HG02885 (cell line): ENCODE results near the gene SPTLC3.

Experiments
- ATAC-seq: cut with Tn5 transposase; IDR thresholded peaks from one replicate; pipeline ENCODE4 v1.9.1; 2021; ENCODE audit warnings: mild to moderate bottlenecking; ENCODE audit not compliant: unreplicated experiment, poor library complexity

SPTLC3 gene

DNA sequence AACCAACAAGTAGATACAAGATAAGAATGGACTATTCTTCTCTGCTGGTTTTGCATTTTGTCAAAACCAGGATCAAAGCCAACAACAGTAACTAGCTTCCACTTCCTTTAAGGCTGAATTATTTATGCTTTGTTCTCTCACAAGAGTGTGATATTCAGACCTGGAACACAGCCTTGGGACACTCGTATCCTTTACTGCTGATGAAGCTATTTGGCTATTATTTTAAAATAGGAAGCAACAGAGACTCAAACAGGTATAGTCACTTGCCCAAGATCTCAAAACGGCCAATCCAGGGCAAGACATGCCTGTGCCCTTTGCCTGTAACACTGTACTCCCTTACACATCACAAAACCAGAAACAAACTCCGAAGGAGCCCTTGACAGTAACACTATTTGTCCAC lies 19.9 kb downstream of the SPTLC3 start:
- no peak for ATAC-seq

DNA sequence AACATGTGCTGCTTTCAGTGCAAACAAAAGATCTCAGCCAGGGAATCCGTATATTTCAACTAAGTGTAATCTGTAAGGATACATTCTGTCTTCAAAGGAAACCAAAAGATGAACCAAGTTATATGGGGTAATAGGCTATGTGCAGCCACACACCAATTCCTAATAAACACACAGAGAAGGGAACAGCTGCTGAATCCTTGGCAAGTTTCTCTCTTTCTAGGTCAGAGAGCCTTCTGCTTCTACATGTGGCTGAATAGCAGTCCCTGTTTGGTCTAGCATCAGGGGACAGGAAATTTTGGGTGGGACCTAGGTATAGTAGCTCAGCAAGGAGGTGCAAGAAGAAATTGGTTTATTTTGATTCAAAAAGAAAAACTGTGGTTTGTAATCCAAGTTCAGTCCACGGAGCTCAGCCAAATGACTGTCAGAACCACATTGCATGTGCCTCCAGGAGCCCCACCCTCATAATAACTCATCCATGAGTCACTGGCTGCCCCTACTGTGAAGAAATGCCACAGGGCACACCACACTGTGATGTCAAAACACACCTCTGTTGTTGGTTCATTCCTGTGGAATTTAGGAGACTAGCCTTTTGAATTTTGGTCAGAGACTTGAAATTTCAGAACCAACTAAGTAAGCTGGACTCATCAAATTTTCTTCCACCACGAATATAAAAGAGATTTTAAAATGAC lies 21.1 kb downstream of the SPTLC3 start:
- ATAC-seq, result no peak

DNA sequence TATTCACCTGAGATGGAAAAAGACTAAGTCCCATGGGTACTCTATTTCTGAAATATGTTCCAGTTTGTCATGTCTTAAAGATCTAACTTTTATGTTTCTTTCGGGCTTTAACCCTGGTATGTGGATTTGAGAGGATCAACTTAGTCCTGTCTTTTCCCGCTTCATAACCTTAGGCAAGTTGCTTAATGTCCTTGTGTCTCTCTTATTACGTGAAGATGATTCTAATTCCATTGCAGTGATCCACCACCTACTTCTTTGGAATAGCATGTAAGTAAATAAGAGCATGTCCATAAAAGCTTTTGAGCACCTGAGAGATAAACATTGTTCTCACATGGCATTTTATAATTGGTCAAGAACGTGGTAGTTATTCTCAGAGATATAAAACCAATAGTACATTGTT lies 23.0 kb downstream of the SPTLC3 start:
- ATAC-seq, result no peak

DNA sequence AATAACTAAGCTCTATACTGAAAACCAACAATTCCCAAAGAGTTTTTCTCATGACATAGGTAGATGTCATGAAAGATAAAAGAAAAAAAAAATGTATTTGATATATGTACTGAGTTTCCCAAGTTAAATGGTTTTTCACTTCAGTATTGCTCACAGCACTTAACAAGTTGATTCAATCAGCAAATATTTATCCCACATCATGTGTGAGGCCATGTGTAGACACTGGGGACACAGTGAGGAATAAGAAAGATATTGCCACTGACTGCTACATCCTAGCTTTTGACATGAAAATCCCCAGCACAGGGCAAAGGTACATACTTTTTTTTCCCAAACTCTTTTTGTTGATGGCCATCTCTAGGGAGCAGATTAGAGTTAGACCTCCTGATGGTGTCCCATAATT lies 25.3 kb downstream of the SPTLC3 start:
- no peak for ATAC-seq

DNA sequence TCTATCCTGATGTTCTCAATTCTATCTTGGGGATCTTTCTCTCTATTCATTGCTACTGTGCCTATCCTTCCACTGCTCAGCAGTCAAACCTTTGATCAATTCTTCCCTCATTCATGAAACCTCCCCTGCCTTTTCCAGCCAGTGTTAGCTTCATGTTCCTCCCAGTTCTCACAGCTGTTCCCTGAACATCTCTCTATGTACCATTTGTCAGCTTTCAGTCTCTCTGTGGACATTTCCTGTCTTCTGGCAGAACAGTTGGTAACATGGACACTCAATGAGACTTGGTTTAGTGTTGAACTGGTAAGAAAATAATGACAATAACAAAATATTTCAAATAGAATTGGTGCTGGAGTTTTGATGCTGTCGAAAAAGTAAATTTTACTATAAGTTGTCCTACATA lies 26.2 kb downstream of the SPTLC3 start:
- no peak for ATAC-seq

DNA sequence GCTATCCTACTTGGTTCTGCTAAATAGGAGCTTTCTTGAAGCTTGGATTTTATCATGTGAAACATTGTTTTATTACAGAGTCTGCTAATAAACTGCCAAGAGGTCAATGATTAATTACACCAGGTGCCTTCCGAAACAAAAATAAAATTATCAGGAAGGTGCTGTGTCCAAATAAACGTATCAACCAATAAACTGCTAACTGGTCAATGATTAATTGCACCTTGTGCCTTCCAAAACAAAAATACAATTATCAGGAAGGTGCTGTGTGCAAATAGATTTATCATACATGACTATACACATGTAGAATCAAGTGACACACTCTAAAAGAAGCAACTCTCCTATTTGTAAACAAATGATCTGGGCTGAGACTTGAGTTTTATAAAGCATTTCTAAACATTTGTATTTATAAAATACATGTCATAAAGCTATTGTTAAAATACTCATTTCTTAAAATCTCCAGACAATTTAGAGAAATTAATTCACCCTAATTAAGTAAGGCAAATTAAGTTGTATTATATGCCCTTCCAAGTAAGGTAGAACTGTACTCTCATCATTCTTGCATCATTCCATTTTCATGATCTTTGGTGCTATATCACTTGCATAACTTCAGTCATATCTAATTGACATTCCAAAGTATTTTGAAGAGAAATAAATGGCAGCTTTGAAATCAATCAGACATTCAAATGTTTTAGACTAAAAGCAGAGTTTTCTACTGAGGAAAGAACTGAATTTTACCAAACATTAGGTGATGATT lies 26.8 kb downstream of the SPTLC3 start:
- no peak for ATAC-seq

DNA sequence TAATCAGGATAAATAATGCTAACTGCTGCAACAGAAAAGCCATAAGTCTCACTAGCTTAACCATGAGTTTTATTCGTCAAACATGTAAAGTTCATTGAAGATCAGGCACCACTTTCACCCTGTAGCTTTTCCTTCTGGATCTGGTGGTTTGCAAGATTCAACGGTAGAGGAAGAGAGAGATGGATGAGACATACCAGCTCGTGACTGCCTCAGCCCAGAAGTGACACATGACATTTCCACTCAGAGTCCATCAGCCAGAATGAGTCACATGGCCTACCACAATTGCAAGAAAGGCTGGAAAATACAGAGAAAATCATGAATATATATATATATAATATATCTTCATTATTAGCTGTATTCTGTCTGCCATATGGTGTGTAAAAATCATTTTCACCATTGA lies 29.0 kb downstream of the SPTLC3 start:
- ATAC-seq, result no peak

DNA sequence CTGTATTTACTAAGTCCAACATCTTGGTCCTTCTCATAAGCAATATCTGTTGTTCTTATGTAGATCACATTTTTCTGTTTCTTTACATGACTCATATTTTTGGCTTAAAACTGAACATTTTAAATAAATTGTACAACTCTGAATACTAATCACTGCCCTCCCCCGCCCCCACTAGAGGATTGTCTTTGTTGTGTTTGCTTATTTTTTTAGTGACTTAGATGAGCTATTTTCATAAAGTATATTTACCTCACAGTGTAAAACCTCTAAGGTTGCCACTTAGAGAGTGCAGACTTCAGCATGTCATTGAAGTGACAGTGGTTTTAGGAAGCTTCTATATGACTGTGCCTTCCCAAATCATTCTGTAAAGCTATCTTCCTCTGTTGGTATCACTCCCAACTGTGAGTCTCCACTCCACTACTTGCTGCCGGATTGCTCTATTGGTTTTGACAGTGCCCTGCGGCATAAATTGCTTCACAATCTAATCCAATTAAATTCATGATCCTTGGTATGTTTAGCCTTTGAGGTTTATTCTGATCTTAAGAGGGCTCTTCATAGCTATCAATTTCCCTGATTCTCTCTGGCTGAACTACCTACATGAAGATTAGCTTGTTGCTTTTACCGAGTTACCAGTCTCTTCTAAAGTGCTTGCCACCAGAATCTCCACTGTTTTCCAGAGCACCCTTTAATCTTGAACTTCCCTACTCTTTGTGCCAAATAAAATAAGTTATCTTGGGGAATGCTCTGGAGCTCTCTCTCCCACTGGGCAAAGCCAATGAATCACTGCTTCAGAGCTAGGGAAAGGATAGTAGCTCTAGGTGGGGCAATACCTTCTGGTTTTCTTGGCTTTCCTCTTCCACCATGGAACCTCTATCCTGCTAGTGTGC lies 33.0 kb downstream of the SPTLC3 start:
- no peak for ATAC-seq

DNA sequence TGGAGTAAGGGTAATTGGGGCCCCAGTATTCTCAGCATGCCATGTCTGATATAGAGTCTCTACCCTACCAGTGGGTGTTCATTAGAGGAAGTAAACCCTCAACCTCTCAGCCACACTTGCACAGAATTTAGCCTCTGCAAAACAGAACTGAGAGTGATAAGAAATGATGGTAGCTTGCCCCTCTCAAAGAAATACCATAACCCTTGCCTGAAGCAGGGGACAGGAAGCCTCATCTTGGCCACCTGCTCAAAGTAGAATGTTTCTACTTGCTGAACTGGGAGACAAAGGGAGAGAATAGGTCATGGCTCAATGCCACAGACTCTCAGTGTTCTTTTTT lies 33.7 kb downstream of the SPTLC3 start:
- peak; percentile 66 for ATAC-seq

DNA sequence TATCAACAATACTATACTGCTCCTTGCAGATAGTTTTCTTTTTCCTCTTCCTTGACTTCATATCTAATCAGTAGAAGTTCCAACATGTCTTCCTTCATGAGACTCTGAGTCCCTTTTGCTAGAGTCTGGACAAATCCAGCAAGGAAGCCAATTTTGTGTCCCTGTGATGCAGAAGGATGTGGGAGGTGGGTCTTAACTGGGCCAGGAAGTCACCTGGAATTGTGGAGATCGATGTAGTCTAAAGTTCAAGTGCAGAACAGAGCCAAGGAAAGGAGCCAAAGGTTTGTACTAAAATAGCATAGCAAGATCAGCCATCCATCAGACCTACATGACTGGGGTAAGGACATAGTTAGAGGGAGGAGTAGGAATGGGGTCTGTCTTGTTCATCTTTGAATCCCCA lies 37.6 kb downstream of the SPTLC3 start:
- ATAC-seq, result no peak

DNA sequence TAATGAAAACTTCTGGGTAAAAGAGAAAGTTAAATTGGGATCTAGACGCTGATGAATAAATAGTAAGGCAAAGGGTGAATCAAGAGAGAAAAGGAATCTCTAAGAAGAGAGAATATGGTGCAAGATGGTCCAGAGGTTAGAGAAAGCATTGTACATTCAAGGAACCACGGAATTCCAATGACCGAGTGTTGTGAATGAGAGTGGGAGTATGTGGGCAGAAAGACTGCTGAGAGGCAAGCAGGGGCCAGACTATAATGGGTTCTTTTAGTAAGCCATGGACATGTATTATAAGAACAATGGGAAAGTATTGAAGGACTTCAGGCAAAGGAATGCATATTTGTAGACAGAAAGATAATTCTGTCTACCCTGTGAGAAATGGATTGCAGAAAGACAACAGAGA lies 45.2 kb downstream of the SPTLC3 start:
- no peak for ATAC-seq

DNA sequence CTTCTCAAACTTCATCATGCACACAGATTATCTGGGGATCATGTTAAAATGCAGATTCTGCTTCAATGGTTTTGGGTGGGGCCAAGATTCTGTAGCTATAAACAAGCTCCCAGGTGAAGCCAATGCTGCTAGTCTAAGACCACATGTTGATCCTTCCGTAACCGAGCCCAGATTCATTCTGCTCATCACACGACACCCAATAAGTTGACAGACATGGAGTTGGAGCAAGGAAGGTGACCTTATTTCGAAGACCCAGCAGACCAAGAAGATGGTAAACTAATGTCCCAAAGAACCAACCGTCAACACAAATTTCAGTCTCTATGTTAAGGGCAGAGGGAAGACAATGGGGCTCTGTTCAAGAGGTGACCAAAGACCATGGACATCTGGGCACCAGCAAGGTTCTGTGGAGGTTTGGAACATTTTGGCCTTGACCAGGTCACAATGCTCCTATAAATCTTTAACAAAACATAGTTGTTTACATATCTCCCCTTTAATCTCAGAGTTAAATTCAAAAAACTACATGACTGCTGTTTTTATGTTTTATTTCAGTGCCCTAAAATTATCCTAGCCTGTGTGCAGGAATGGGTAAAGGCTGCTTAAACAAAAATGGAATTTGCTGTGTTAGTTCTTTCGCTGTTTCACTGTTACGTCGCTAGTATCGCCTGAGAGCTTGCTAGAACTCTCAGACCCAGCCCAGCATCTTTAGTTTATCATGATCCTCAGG lies 50.1 kb downstream of the SPTLC3 start:
- ATAC-seq, result no peak

DNA sequence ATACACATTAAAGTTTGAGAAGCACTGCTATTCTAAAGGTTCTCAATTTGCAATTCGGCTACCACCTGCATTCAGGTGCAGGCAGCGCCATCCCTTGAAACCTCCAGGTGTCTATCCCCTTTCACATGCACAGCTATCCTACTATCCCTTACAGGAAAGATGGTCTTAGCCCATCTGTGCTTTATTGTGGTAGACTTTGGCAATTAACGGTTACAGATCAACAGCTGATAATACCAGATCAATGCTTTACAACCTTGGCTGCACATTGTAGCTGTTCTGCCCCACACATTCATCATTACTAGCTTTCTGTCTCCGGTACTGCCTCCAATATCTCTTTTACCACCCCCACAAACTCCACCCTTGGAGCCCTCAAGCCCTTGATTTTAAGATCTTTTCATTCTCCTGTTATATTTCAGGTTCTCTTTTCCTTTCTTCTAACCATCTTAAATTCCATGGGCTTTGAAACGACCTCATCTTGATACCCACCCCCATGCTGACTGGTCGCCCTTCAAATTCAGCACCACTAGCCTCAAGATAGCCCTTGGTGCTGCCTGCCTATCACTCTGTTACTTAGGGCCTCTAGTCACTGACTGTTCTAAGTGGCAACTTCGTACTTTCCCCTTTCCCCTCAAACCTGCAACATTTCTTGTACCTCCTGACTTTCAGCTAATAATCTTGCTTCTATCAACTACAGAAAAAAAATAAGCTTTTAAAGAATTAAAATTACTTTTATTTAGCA lies 50.8 kb downstream of the SPTLC3 start:
- ATAC-seq, result no peak

DNA sequence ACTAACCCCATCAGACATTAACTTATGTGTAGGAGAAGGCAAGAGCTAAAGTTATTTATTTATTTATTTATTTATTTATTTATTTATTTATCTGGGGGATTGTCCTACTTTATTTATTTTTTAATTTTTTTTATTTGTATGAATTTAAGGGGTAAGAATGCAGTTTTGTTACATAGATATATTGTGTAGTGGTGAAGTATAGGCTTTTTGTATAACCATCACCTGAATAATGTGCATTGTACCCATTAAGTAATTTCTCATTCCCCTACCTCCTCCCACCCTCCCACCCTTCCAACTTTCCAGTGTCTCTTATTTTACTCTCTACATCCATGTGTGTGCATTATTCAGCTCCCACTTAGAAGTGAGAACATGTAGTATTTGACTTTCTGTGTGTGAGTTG lies 51.6 kb downstream of the SPTLC3 start:
- ATAC-seq, result no peak

DNA sequence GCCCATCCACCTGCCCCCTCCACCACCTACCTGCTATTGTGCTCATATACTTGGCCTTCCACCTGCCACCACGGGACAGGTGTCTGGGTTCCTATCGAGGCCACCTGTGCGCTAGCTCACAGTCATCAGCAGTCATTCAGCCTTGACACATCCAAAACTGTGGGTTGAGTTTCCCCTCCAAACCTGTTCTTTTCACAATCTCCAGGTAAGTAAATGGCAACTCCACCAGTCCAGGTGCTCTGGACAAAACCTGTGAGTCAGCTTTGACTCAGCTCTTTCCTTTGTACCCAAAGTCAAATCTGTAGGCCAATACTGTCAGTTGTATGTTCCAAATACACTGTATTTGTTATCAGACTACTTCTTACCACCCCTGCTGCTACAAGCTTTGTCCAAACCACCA lies 52.6 kb downstream of the SPTLC3 start:
- ATAC-seq, result no peak

DNA sequence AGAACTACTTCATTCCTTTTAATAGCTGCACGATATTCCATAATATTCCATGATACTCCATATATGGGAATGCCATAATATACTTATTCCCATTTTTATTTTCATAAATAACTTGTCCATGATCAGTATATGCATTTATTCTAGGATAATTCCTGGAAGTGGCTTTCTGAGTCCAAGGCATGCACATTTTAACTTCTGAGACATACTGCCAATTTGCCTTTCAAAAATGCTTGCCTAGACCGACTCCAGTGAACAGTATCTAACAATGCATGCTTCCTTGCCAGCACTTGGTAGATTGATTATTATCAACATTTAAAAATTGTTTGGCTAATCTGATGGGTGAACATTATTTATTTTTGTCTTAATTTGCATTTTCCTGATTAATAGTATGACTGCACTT lies 54.0 kb downstream of the SPTLC3 start:
- no peak for ATAC-seq

DNA sequence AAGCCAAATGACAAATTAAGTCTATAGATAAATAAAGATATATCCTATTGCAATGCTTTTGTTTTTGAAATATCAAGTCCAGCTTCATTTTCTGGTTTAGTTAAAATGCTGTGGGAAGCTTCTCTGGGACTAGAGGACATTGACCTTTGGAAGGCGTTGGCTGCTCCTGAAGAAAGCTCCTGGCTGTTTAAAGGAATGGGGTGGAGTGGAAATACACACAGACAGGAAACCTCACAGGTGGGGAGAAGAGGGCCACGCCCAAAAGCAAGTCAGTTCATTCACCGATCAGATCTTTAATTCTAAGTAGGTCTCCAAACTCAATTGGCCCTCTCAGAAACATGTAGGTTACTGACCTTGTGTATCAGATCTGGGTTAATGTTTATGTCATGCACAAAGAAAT lies 59.6 kb downstream of the SPTLC3 start:
- ATAC-seq, result no peak

DNA sequence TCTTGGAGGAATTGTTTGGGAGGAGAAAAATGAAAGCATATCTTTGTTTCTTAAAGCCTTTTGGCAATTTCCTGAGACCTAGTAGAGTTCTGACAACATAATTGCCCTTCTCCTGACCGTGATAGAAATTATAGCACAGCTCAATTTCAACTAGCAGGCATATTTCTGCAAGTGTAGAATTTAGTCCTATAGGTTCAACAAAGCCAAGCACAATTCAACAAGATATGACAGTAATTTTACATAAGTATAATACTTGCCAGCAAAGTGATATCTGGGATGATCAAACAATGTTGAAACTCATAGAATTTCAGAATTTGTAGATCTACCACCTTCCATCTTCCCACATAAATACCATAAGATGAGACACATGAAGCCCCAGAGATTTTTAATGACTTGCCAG lies 73.1 kb downstream of the SPTLC3 start:
- ATAC-seq, result no peak

DNA sequence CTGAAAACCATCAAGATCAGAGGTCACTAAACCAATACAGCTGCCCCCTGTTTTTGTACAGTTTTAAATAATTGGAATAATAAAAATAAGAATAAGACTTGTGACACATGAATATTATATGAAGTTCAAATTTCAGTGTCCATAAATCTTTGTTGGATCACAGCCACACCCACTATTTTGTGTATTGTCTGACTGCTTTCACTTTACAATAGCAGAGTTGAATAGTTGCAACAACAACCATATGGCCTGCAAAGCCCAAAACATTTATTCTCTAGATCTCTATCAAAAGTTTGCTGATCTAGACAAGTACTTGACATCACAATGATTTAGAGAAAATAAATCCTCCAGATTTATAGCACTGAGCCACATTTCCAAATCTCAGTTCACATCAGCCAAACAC lies 73.6 kb downstream of the SPTLC3 start:
- ATAC-seq, result no peak

DNA sequence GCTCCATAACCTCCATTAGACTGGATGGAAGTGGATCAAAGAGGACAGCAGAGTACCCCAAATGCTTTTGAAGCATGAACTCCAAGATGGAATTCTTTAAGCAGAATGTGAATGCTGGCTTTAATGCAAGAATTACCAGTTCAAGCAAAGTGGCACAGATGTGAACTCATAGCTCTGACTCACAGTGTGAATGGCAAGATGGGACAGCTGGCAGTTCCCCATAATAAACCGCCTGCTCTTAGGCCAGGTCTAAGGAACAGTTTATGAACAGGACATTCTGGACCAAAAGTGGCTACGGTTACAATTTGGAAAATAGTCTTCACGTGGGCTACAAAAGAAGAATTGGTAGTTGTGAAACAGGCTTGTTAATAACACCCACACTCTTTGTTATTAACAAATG lies 76.5 kb downstream of the SPTLC3 start:
- ATAC-seq, result no peak
